CD14-positive monocyte (primary cell): ENCODE data around the gene BPNT1. TPM values are rescaled to one million over a fixed set of nuclear protein-coding genes. Genes with fewer than 3 reads are reported as not detected.
A peak's percentile ranks its signal among the peaks of the same experiment; 100 is the strongest.

ENCODE experiments used
- DNase-seq, 3 donors: peaks; one replicate each; pipeline ENCODE4 v3.0.0-alpha.2; 2011 to 2022
- H2AFZ ChIP-seq: 2 replicates; pipeline ENCODE4 v1.6.0; 2012; ENCODE audit warnings: mild to moderate bottlenecking, low read depth, low read length, inconsistent platforms; ENCODE audit not compliant: insufficient read depth, poor library complexity, severe bottlenecking
- H3K27ac ChIP-seq, 2 donors: 1 replicate in 1 of 2; 2 replicates in 1 of 2; pipeline ENCODE4 v1.5.1; 2012 to 2013; ENCODE audit warnings: low read length in 2 of 2, control low read depth in 1 of 2, inconsistent platforms in 1 of 2, low read depth in 1 of 2, mild to moderate bottlenecking in 1 of 2
- H3K27me3 ChIP-seq, 2 donors: one replicate each; pipeline versions ENCODE4 v1.6.0 to v1.6.1; 2011 to 2013; ENCODE audit warnings: low read length in 2 of 2; ENCODE audit not compliant: control insufficient read depth in 2 of 2, insufficient read depth in 2 of 2
- H3K36me3 ChIP-seq, 2 donors: replicated peaks in 1 of 2; 1 replicate in 1 of 2; 2 replicates in 1 of 2; pipeline versions ENCODE4 v1.5.1 to v1.6.1; 2012 to 2013; ENCODE audit warnings: low read length in 2 of 2, control low read depth in 1 of 2, inconsistent platforms in 1 of 2, mild to moderate bottlenecking in 1 of 2; ENCODE audit not compliant: insufficient read depth in 2 of 2, control insufficient read depth in 1 of 2
- H3K4me1 ChIP-seq, 2 donors: 1 replicate in 1 of 2; 2 replicates in 1 of 2; pipeline versions ENCODE4 v1.5.1 to v1.6.1; 2012 to 2013; ENCODE audit warnings: low read length in 2 of 2, control low read depth in 1 of 2, inconsistent platforms in 1 of 2, mild to moderate bottlenecking in 1 of 2, moderate library complexity in 1 of 2; ENCODE audit not compliant: insufficient read depth in 2 of 2, control insufficient read depth in 1 of 2
- H3K4me2 ChIP-seq: replicated peaks from 2 replicates; pipeline ENCODE3; 2012; ENCODE audit warnings: low read length, moderate library complexity, mild to moderate bottlenecking; ENCODE audit not compliant: poor library complexity, severe bottlenecking; ENCODE audit errors: extremely low read depth
- H3K4me3 ChIP-seq, 3 experiments: fragments of 200-600 bp in 1 of 3; sonication (generic) in 1 of 3; replicated peaks in 1 of 3; 1 replicate in 2 of 3; 2 replicates in 1 of 3; pipeline ENCODE4 v1.5.1; 2011 to 2013; ENCODE audit warnings: low read length in 3 of 3, mild to moderate bottlenecking in 3 of 3, control low read depth in 2 of 3, low read depth in 2 of 3, inconsistent platforms in 1 of 3, moderate library complexity in 1 of 3
- H3K79me2 ChIP-seq: 2 replicates; pipeline ENCODE4 v1.6.0; 2012; ENCODE audit warnings: mild to moderate bottlenecking, control low read depth, inconsistent platforms, low read length, moderate library complexity; ENCODE audit not compliant: insufficient read depth
- H3K9ac ChIP-seq: 2 replicates; pipeline ENCODE4 v1.6.0; 2017; ENCODE audit warnings: low read length, mild to moderate bottlenecking; ENCODE audit not compliant: insufficient read depth, poor library complexity, severe bottlenecking
- H3K9me3 ChIP-seq, 2 donors: replicated peaks in 1 of 2; 1 replicate in 1 of 2; 2 replicates in 1 of 2; pipeline versions ENCODE4 v1.5.1 to v1.6.1; 2012 to 2013; ENCODE audit warnings: low read length in 2 of 2, control low read depth in 1 of 2; ENCODE audit not compliant: control insufficient read depth in 1 of 2, insufficient read depth in 1 of 2
- H4K20me1 ChIP-seq: 2 replicates; pipeline ENCODE4 v1.6.0; 2012; ENCODE audit warnings: mild to moderate bottlenecking, low read length, control low read depth, moderate library complexity; ENCODE audit not compliant: insufficient read depth
- H3K27ac Mint-ChIP-seq, 7 donors: one replicate each; pipeline ENCODE4 v1.8.0; 2020; ENCODE audit warnings: mild to moderate bottlenecking in 7 of 7, mixed read lengths in 7 of 7, moderate library complexity in 6 of 7, inconsistent platforms in 2 of 7
- H3K27me3 Mint-ChIP-seq, 3 donors: one replicate each; pipeline ENCODE4 v1.8.0; 2021 to 2022; ENCODE audit warnings: low read depth in 3 of 3, mild to moderate bottlenecking in 3 of 3, mixed read lengths in 3 of 3, moderate library complexity in 3 of 3, inconsistent platforms in 1 of 3
- H3K36me3 Mint-ChIP-seq, 2 donors: one replicate each; pipeline ENCODE4 v1.8.0; 2020; ENCODE audit warnings: mixed read lengths in 2 of 2, inconsistent platforms in 1 of 2, mild to moderate bottlenecking in 1 of 2
- H3K4me1 Mint-ChIP-seq: one replicate; pipeline ENCODE4 v1.8.0; 2020; ENCODE audit warnings: mild to moderate bottlenecking, mixed read lengths
- H3K4me3 Mint-ChIP-seq, 2 donors: one replicate each; pipeline ENCODE4 v1.8.0; 2020; ENCODE audit warnings: mild to moderate bottlenecking in 2 of 2, mixed read lengths in 2 of 2, moderate library complexity in 1 of 2
- H3K9me3 Mint-ChIP-seq, 7 donors: one replicate each; pipeline ENCODE4 v1.8.0; 2020 to 2022; ENCODE audit warnings: mixed read lengths in 7 of 7, mild to moderate bottlenecking in 6 of 7, moderate library complexity in 6 of 7, inconsistent platforms in 2 of 7
- WGBS: methylation state at CpG from one replicate; pipeline ENCODE4 v1.1.5; 2013; ENCODE audit warnings: missing lambda C conversion rate; ENCODE audit not compliant: insufficient coverage; 5-methylcytosine and 5-hydroxymethylcytosine counted together
- intact Hi-C, 2 donors: fragments of 100-400 bp; cut with micrococcal nuclease; formaldehyde crosslinking; loops; one replicate each; pipeline versions ENCODE4 v1.15.0 to v1.15.1; 2023
- polyA plus RNA-seq, 3 donors: library from polyadenylated mRNA; depleted of rRNA in 1 of 3; unstranded in 2 of 3; stranded (reverse) in 1 of 3; fragments of 300-500 nt in 2 of 3; fragments of >200 nt in 1 of 3; fragmentation: Illumina TruSeq in 2 of 3; gene quantifications; 1 replicate in 2 of 3; 2 replicates in 1 of 3; pipeline ENCODE4 v1.2.3, GENCODE V29; 2012 to 2021
- TF ChIP-seq, protein P1 (sequence below): fragments of 200-600 bp; IDR thresholded peaks from one replicate; pipeline ENCODE4 v1.8.0; 2022; ENCODE audit warnings: antibody characterized with exemption, mild to moderate bottlenecking

BPNT1 gene
- polyA plus RNA-seq, 3 donors: 5.8 to 10.1 (median 9.8) TPM

- intact Hi-C loops: no loop called here
- no peak overlapping the region for H3K4me3 ChIP-seq
- no peak overlapping the region for H3K9ac ChIP-seq
- no CpG with 5 or more reads among the region's 3 CpGs for WGBS
- no peak overlapping the region for H3K27ac ChIP-seq
- DNase-seq: no peak
- H3K4me1 ChIP-seq: peaks cover 0 to 5% of the 10 kb centered on the region in 2 donors
- H3K36me3 ChIP-seq: peaks cover 42 to 59% of the 10 kb centered on the region in 2 donors
- no peak overlapping the region for H3K4me2 ChIP-seq
- H3K79me2 ChIP-seq: no peaks in the 10 kb centered on the region
- H3K9me3 ChIP-seq: no peaks in the 10 kb centered on the region
- TF ChIP-seq, protein P1, sequence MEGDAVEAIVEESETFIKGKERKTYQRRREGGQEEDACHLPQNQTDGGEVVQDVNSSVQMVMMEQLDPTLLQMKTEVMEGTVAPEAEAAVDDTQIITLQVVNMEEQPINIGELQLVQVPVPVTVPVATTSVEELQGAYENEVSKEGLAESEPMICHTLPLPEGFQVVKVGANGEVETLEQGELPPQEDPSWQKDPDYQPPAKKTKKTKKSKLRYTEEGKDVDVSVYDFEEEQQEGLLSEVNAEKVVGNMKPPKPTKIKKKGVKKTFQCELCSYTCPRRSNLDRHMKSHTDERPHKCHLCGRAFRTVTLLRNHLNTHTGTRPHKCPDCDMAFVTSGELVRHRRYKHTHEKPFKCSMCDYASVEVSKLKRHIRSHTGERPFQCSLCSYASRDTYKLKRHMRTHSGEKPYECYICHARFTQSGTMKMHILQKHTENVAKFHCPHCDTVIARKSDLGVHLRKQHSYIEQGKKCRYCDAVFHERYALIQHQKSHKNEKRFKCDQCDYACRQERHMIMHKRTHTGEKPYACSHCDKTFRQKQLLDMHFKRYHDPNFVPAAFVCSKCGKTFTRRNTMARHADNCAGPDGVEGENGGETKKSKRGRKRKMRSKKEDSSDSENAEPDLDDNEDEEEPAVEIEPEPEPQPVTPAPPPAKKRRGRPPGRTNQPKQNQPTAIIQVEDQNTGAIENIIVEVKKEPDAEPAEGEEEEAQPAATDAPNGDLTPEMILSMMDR: no peak
- Mint-ChIP-seq H3K27me3 (no peaks in the 10 kb centered on the region), H3K4me3 (no peak overlapping the region), H3K4me1 (peaks cover 7% of the 10 kb centered on the region), H3K9me3 (no peaks in the 10 kb centered on the region), H3K27ac (peak overlapping the region in 1 of 7 donors; percentile 15), H3K36me3 (peaks cover 41 to 55% of the 10 kb centered on the region in 2 donors)
- H2AFZ ChIP-seq: no peak overlapping the region
- no peaks in the 10 kb centered on the region for H3K27me3 ChIP-seq
- H4K20me1 ChIP-seq: no peaks in the 10 kb centered on the region
Observed at GRCh38 chr1:220127076-220127475, 37.5 kb upstream of the BPNT1 start.

- H3K4me3 ChIP-seq: no peak overlapping the region
- no peak overlapping the region for H3K27ac Mint-ChIP-seq
Observed at GRCh38 chr1:220124542-220124941, 35.0 kb upstream of the BPNT1 start.

More at GRCh38 chr1:220124542-220124941, 35.0 kb upstream of the BPNT1 start:
- Histone ChIP-seq H3K4me1 (peaks cover 0 to 5% of the 10 kb centered on the region in 2 donors), H4K20me1 (no peaks in the 10 kb centered on the region), H3K36me3 (peaks cover 44 to 54% of the 10 kb centered on the region in 2 donors), H3K27ac (no peak overlapping the region), H3K27me3 (no peaks in the 10 kb centered on the region), H3K9ac (no peak overlapping the region), H3K4me2 (no peak overlapping the region), H3K79me2 (no peaks in the 10 kb centered on the region), H2AFZ (no peak overlapping the region), H3K9me3 (no peaks in the 10 kb centered on the region)
- Mint-ChIP-seq H3K27me3 (peaks cover 0 to 1% (median 0%) of the 10 kb centered on the region in 3 donors), H3K4me3 (no peak overlapping the region), H3K4me1 (peaks cover 7% of the 10 kb centered on the region), H3K9me3 (peaks cover 0 to 2% (median 0%) of the 10 kb centered on the region in 7 donors), H3K36me3 (peaks cover 30 to 43% of the 10 kb centered on the region in 2 donors)
- TF ChIP-seq, protein P1: no peak
- WGBS: 0% methylated on average over 1 of the region's 1 CpG
- DNase-seq: no peak
- intact Hi-C loops: no loop called here
